RPMI7951 (cell line): ENCODE measurements around the gene MBTPS1. TPM values are rescaled to one million over a fixed set of nuclear protein-coding genes. Genes with fewer than 3 reads are reported as not detected.

Experiments used
- DNase-seq: peaks from one replicate; pipeline ENCODE4 v3.0.0-alpha.2; 2012; ENCODE audit warnings: low read depth
- total RNA-seq: library from RNA; depleted of rRNA; stranded (reverse); fragments of >200 nt; shearing (Covaris generic); gene quantifications from 2 replicates; pipeline ENCODE4 v1.2.3, GENCODE V29; 2014; rRNA removed

Gene MBTPS1
- total RNA-seq, 1 experiment from 2014 or later = 38.6 TPM

- no peak for DNase-seq
Observed at GRCh38 chr16:84007520-84007919, 109.2 kb downstream of the MBTPS1 start.

- DNase-seq = no peak
Observed at GRCh38 chr16:84005391-84005790, 111.4 kb downstream of the MBTPS1 start.

DNA sequence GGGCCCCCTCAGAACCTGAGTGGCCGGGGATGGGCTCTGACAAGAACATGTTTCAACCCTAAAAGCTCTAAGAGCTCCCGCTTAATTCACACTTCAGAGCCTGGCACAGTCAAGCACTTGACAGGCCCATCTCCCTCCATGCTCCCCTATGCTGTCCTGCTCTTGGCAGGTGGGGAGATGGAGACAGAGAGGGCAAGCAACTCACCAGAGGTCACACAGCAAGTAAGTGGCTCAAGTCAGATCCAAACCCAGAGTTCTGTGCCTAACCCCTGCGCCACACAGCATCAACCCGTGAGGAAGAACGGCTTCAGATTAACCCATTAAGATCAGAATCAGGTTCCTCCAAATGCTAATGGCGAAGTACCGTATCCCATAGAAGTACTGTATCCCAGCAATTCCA lies 112.3 kb downstream of the MBTPS1 start:
- no peak for DNase-seq

Other genes starting within 250 kb of the MBTPS1 start
- gene MLYCD, start 217.8 kb downstream of the MBTPS1 start, total RNA-seq = 1.1 and 1.4 TPM in 2 replicates
- gene OSGIN1, start 163.7 kb downstream of the MBTPS1 start, total RNA-seq = 4.2 and 4.3 TPM in 2 replicates
- gene NECAB2, start 148.7 kb downstream of the MBTPS1 start, total RNA-seq = not detected in 2 replicates
- gene SLC38A8, start 74.1 kb downstream of the MBTPS1 start, total RNA-seq = not detected in 2 replicates
- 18.2 and 18.6 TPM in 2 replicates for gene HSDL1, start 28.2 kb upstream of the MBTPS1 start, total RNA-seq
- not detected in 2 replicates for gene DNAAF1, start 28.4 kb upstream of the MBTPS1 start, total RNA-seq
- gene TAF1C, start 70.1 kb upstream of the MBTPS1 start, total RNA-seq = 9.0 and 9.4 TPM in 2 replicates
- gene ADAD2, start 74.2 kb upstream of the MBTPS1 start, total RNA-seq = not detected in 2 replicates
- not detected in 2 replicates for gene KCNG4, start 123.1 kb upstream of the MBTPS1 start, total RNA-seq
- gene WFDC1, start 177.9 kb upstream of the MBTPS1 start, total RNA-seq = not detected in 2 replicates